H1 (cell line): ENCODE measurements around the gene FXR2. TPM values are rescaled to one million over a fixed set of nuclear protein-coding genes. Genes with fewer than 3 reads are reported as not detected.
"Not testable (repeated sequence)": the region's sequence is repeated elsewhere in the genome, so short reads cannot be mapped to it uniquely, and the experiment has no call there.

Experiments
- CTCF ChIA-PET: fragments of 300-600 bp; sonication (Branson Sonifier 250); formaldehyde crosslinking; loops from one replicate; lab custom pipeline; 2021; ENCODE audit not compliant: partially characterized antibody; lab: Charles Lee
- POLR2A ChIA-PET: fragments of 300-600 bp; sonication (Branson Sonifier 250); formaldehyde crosslinking; loops from one replicate; lab custom pipeline; 2021; ENCODE audit warnings: inconsistent platforms; ENCODE audit not compliant: partially characterized antibody; lab: Charles Lee
- DNase-seq, 2 experiments: peaks; one replicate each; pipeline versions ENCODE4 v3.0.0 to v3.0.0-alpha.2; 2010 to 2022; ENCODE audit warnings: low spot score in 2 of 2, low read depth in 1 of 2, mixed read lengths in 1 of 2
- FAIRE-seq: peaks from 2 replicates; lab custom pipeline; 2011; peaks lifted over from hg19 to GRCh38; lab: Jason Lieb, UNC
- H2AFZ ChIP-seq: 2 replicates; pipeline ENCODE4 v1.8.1; 2012; ENCODE audit warnings: low read length, inconsistent platforms
- H2AK5ac ChIP-seq: 2 replicates; pipeline ENCODE4 v1.6.1; 2013; ENCODE audit warnings: low read depth, low read length
- H2BK120ac ChIP-seq: replicated peaks from 2 replicates; pipeline ENCODE3; 2013; ENCODE audit warnings: low read depth, low read length, inconsistent platforms
- H2BK12ac ChIP-seq: 2 replicates; pipeline ENCODE4 v1.6.1; 2013; ENCODE audit warnings: low read depth, low read length
- H2BK15ac ChIP-seq: 2 replicates; pipeline ENCODE4 v1.6.1; 2013; ENCODE audit warnings: low read length
- H2BK20ac ChIP-seq: 2 replicates; pipeline ENCODE4 v1.6.1; 2013; ENCODE audit warnings: low read length
- H2BK5ac ChIP-seq: 2 replicates; pipeline ENCODE4 v1.6.1; 2013; ENCODE audit warnings: low read depth, low read length
- H3K14ac ChIP-seq: 2 replicates; pipeline ENCODE4 v1.6.1; 2013; ENCODE audit warnings: inconsistent platforms; ENCODE audit not compliant: insufficient read length
- H3K18ac ChIP-seq: 2 replicates; pipeline ENCODE4 v1.6.1; 2013; ENCODE audit warnings: low read length; ENCODE audit errors: extremely low read depth
- H3K23ac ChIP-seq: 2 replicates; pipeline ENCODE4 v1.6.1; 2013; ENCODE audit warnings: inconsistent platforms; ENCODE audit not compliant: insufficient read length
- H3K23me2 ChIP-seq: 2 replicates; pipeline ENCODE4 v1.6.1; 2013; ENCODE audit warnings: low read depth, low read length
- H3K27ac ChIP-seq: 2 replicates; pipeline ENCODE4 v1.6.1; 2011; ENCODE audit warnings: low read depth, low read length, inconsistent platforms
- H3K27me3 ChIP-seq, 4 experiments: replicated peaks in 1 of 4; 1 replicate in 1 of 4; 2 replicates in 3 of 4; pipeline versions ENCODE4 v1.6.1 to v1.8.1; 2011 to 2013; ENCODE audit warnings: low read length in 3 of 4, mild to moderate bottlenecking in 3 of 4, inconsistent platforms in 2 of 4, mixed read lengths in 2 of 4, moderate library complexity in 1 of 4; ENCODE audit not compliant: control insufficient read depth in 3 of 4, insufficient read depth in 3 of 4; ENCODE audit errors: extremely low read depth in 1 of 4
- H3K36me3 ChIP-seq, 4 experiments: 2 replicates each; pipeline versions ENCODE4 v1.6.1 to v1.8.1; 2011 to 2013; ENCODE audit warnings: mild to moderate bottlenecking in 4 of 4, low read length in 3 of 4, moderate library complexity in 2 of 4, control low read depth in 1 of 4, inconsistent platforms in 1 of 4; ENCODE audit not compliant: insufficient read depth in 4 of 4, control insufficient read depth in 2 of 4
- H3K4ac ChIP-seq: replicated peaks from 2 replicates; pipeline ENCODE3; 2013; ENCODE audit warnings: low read length, low read depth, mixed read lengths, inconsistent platforms; ENCODE audit not compliant: insufficient read length
- H3K4me1 ChIP-seq, 4 experiments: replicated peaks in 1 of 4; 1 replicate in 1 of 4; 2 replicates in 3 of 4; pipeline versions ENCODE4 v1.6.1 to v1.8.1; 2011 to 2013; ENCODE audit warnings: low read length in 3 of 4, inconsistent platforms in 2 of 4, mixed read lengths in 1 of 4; ENCODE audit not compliant: insufficient read depth in 4 of 4, control insufficient read depth in 3 of 4
- H3K4me2 ChIP-seq, 2 experiments: 2 replicates each; pipeline versions ENCODE4 v1.6.1 to v1.8.1; 2011 to 2013; ENCODE audit warnings: low read depth in 2 of 2, low read length in 2 of 2, control low read depth in 1 of 2, inconsistent platforms in 1 of 2, mild to moderate bottlenecking in 1 of 2; ENCODE audit not compliant: insufficient read depth in 1 of 2
- H3K4me3 ChIP-seq, 4 experiments: fragments of 200-600, 300-600 bp in 1 of 4; sonication (generic), shearing (Covaris generic), sonication (Bioruptor Twin) in 1 of 4; 2 replicates each; pipeline versions ENCODE4 v1.5.1 to v1.8.1; 2011 to 2016; ENCODE audit warnings: low read length in 4 of 4, low read depth in 3 of 4, control low read depth in 2 of 4, inconsistent platforms in 2 of 4, mild to moderate bottlenecking in 2 of 4, mixed read lengths in 1 of 4, moderate library complexity in 1 of 4; ENCODE audit not compliant: insufficient read depth in 2 of 4; ENCODE audit errors: extremely low read depth in 1 of 4
- H3K56ac ChIP-seq: replicated peaks from 2 replicates; pipeline ENCODE3; 2013; ENCODE audit warnings: low read depth, mild to moderate bottlenecking, mixed read lengths, low read length, inconsistent platforms; ENCODE audit not compliant: insufficient read length
- H3K79me1 ChIP-seq: 2 replicates; pipeline ENCODE4 v1.6.1; 2013; ENCODE audit warnings: low read depth, low read length, control low read depth
- H3K79me2 ChIP-seq, 2 experiments: 2 replicates each; pipeline versions ENCODE4 v1.6.1 to v1.8.1; 2012 to 2013; ENCODE audit warnings: low read length in 2 of 2, mild to moderate bottlenecking in 2 of 2, inconsistent platforms in 1 of 2; ENCODE audit not compliant: insufficient read depth in 2 of 2, control insufficient read depth in 1 of 2
- H3K9ac ChIP-seq, 4 experiments: replicated peaks in 1 of 4; 1 replicate in 1 of 4; 2 replicates in 3 of 4; pipeline versions ENCODE4 v1.6.1 to v1.8.1; 2011 to 2013; ENCODE audit warnings: low read depth in 3 of 4, low read length in 3 of 4, control low read depth in 2 of 4, mild to moderate bottlenecking in 2 of 4, moderate library complexity in 2 of 4, inconsistent platforms in 1 of 4; ENCODE audit errors: extremely low read depth in 1 of 4
- H3K9me3 ChIP-seq, 2 experiments: 2 replicates each; pipeline versions ENCODE4 v1.6.1 to v1.8.1; 2012 to 2013; ENCODE audit warnings: mild to moderate bottlenecking in 2 of 2, moderate library complexity in 2 of 2, control low read depth in 1 of 2, inconsistent platforms in 1 of 2, low read depth in 1 of 2, low read length in 1 of 2, mixed read lengths in 1 of 2; ENCODE audit not compliant: insufficient read depth in 2 of 2
- H4K20me1 ChIP-seq, 2 experiments: replicated peaks in 1 of 2; 2 replicates each; pipeline versions ENCODE3 to v1.8.1; 2011 to 2013; ENCODE audit warnings: inconsistent platforms in 2 of 2, low read length in 2 of 2, mild to moderate bottlenecking in 1 of 2; ENCODE audit not compliant: insufficient read depth in 2 of 2, control insufficient read depth in 1 of 2
- H4K5ac ChIP-seq: 2 replicates; pipeline ENCODE4 v1.6.1; 2013; ENCODE audit warnings: low read length, low read depth, mixed read lengths, inconsistent platforms; ENCODE audit not compliant: insufficient read length
- H4K8ac ChIP-seq: 2 replicates; pipeline ENCODE4 v1.8.0; 2013; ENCODE audit warnings: mild to moderate bottlenecking, moderate library complexity, low read length, inconsistent platforms; ENCODE audit not compliant: insufficient read depth; ENCODE audit errors: extremely low read depth
- H4K91ac ChIP-seq: replicated peaks from 2 replicates; pipeline ENCODE3; 2013; ENCODE audit warnings: low read length, mixed read lengths, inconsistent platforms; ENCODE audit not compliant: insufficient read length
- BACH1 ChIP-seq: IDR thresholded peaks from 2 replicates; pipeline ENCODE4 v1.6.1; 2012; ENCODE audit warnings: low read length, improper control_type of control experiment
- HDAC2 ChIP-seq, 2 experiments: fragments of 300-600 bp in 1 of 2; sonication (generic) in 1 of 2; IDR thresholded peaks; 2 replicates each; pipeline ENCODE4 v1.6.1; 2011 to 2012; ENCODE audit warnings: low read depth in 2 of 2, low read length in 2 of 2, mild to moderate bottlenecking in 2 of 2, moderate library complexity in 2 of 2, borderline replicate concordance in 1 of 2, inconsistent platforms in 1 of 2
- SAP30 ChIP-seq: fragments of 300-600 bp; sonication (generic); IDR thresholded peaks from 2 replicates; pipeline ENCODE4 v1.7.1; 2012; ENCODE audit warnings: low read length, moderate library complexity, mild to moderate bottlenecking, inconsistent platforms; ENCODE audit not compliant: insufficient read depth, insufficient replicate concordance
- WGBS, 2 experiments: shearing (Covaris generic) in 1 of 2; methylation state at CpG; one replicate each; pipeline versions ENCODE4 v1.1.6 to v1.1.7; 2013 to 2015; ENCODE audit warnings: low lambda C conversion rate in 2 of 2, mixed read lengths in 2 of 2, inconsistent platforms in 1 of 2, low coverage in 1 of 2, missing lambda C conversion rate in 1 of 2; ENCODE audit not compliant: insufficient replicate concordance in 2 of 2, insufficient coverage in 1 of 2, insufficient read length in 1 of 2; ENCODE audit errors: extremely low coverage in 1 of 2, missing lambda C conversion rate in 1 of 2; 5-methylcytosine and 5-hydroxymethylcytosine counted together
- polyA plus RNA-seq, 7 experiments: library from polyadenylated mRNA; depleted of rRNA in 3 of 7; stranded (reverse) in 5 of 7; unstranded in 2 of 7; fragments of >200 nt in 5 of 7; fragments of 200-250 nt in 2 of 7; gene quantifications; 1 replicate in 5 of 7; 2 replicates in 1 of 7; 4 replicates in 1 of 7; pipeline versions ENCODE4 v1.2.1 to v1.2.3, GENCODE V29; 2011 to 2013; ENCODE audit warnings: missing spikeins in 2 of 7, mixed read lengths in 2 of 7
- total RNA-seq: library from RNA; stranded (reverse); fragmentation: NEBNext Ultra II Directional; extraction: Animal tissue kit (Norgen Biotek cat#: 25700); gene quantifications from 2 replicates; pipeline ENCODE4 v1.2.1, GENCODE V29; 2021
- TF ChIP-seq, protein P1 (sequence below): IDR thresholded peaks from 2 replicates; pipeline ENCODE4 v1.6.1; 2011; ENCODE audit warnings: low read depth, mild to moderate bottlenecking, low read length; ENCODE audit not compliant: insufficient read depth

The FXR2 gene
- total and polyA plus RNA-seq, 2 of the 8 experiments (the other 6 are each of a cell fraction or from before 2014, with no cell fraction given), result 26.2 to 44.0 TPM

GRCh38 chr17:7626307-7626706 lies 11.6 kb upstream of the FXR2 start (continued):
- TF ChIP-seq, protein P1, sequence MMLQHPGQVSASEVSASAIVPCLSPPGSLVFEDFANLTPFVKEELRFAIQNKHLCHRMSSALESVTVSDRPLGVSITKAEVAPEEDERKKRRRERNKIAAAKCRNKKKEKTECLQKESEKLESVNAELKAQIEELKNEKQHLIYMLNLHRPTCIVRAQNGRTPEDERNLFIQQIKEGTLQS, result no peak
- TF ChIP-seq HDAC2 (IDR thresholded peaks at IDR 0.05; ENCODE audit: borderline replicate concordance in 1 of 2, low read depth in 2 of 2, low read length in 2 of 2) (no peak), BACH1 (no peak), SAP30 (no peak)

- not testable (repeated sequence) for H4K8ac ChIP-seq, H3K27ac ChIP-seq, H3K27me3 ChIP-seq, H3K36me3 ChIP-seq, H3K56ac ChIP-seq, H3K4me2 ChIP-seq, H4K5ac ChIP-seq, H4K91ac ChIP-seq, H3K18ac ChIP-seq, H2BK15ac ChIP-seq, H2AK5ac ChIP-seq, H3K9ac ChIP-seq, DNase-seq, H3K4ac ChIP-seq, H3K79me2 ChIP-seq, H3K23me2 ChIP-seq, H2AFZ ChIP-seq, H2BK5ac ChIP-seq, H2BK20ac ChIP-seq, H3K4me3 ChIP-seq, H3K14ac ChIP-seq, H3K23ac ChIP-seq, H3K9me3 ChIP-seq, H3K4me1 ChIP-seq, H4K20me1 ChIP-seq, FAIRE-seq, H3K79me1 ChIP-seq, H2BK12ac ChIP-seq, H2BK120ac ChIP-seq
- POLR2A ChIA-PET, result interaction anchor here (2.7 to 79.4 kb wide), 3 partner anchors 11 to 41 kb away, joined by 15 to 2272 read pairs (median 19); partner anchors contain the start of genes ATP1B2, FXR2, SOX15 and TP53
- CTCF ChIA-PET, result interaction anchor here (1.5 to 3.7 kb wide), 2 partner anchors 47 to 62 kb away, joined by 8 to 20 read pairs; partner anchors contain the start of genes TP53 and WRAP53
- WGBS, 2 experiments, result 97% methylated on average over 15 of the region's 16 CpGs; no CpG with 5 or more reads in 1 of the 2 experiments
These were observed 11.1 kb upstream of the FXR2 start for GRCh38 chr17:7625749-7626148.
